ENCODE results near the gene AIRE.
"Not testable (repeated sequence)": the region's sequence is repeated elsewhere in the genome, so short reads cannot be mapped to it uniquely, and the experiment has no call there.

- TF ChIP-seq CTCF, POLR2A (IDR thresholded peaks at IDR 0.05): not testable (repeated sequence)
Measured at GRCh38 chr21:44240353-44240752, 45.3 kb upstream of the AIRE start.
